Stimulated activated CD4-positive, alpha-beta T cell treated with anti-CD3 and anti-CD28 coated beads, Interleukin-2, amount 100 ng/mL, for 48 hours (primary cell): ENCODE data around the gene PLEKHN1.

ENCODE experiments used
- DNase-seq, 2 donors: peaks; one replicate each; pipeline ENCODE4 v3.0.0-alpha.2; 2020

Gene PLEKHN1

GRCh38 chr1:931380-932172 lies 34.7 kb upstream of the PLEKHN1 start:
- no peak for DNase-seq

- no peak for DNase-seq
These were observed 34.1 kb upstream of the PLEKHN1 start for GRCh38 chr1:932173-932510.

GRCh38 chr1:932776-933602 lies 33.3 kb upstream of the PLEKHN1 start:
- DNase-seq, result no peak

GRCh38 chr1:933603-933940 lies 32.7 kb upstream of the PLEKHN1 start:
- no peak for DNase-seq

GRCh38 chr1:934991-935750 lies 31.1 kb upstream of the PLEKHN1 start:
- DNase-seq, result no peak

GRCh38 chr1:935751-936231 lies 30.5 kb upstream of the PLEKHN1 start:
- DNase-seq, result no peak

- DNase-seq, result no peak
These were observed 29.7 kb upstream of the PLEKHN1 start for GRCh38 chr1:936348-937264.

GRCh38 chr1:937521-937920 lies 28.8 kb upstream of the PLEKHN1 start:
- DNase-seq, result no peak

GRCh38 chr1:938088-938683 lies 28.1 kb upstream of the PLEKHN1 start:
- DNase-seq, result no peak

- DNase-seq, result no peak
These were observed 27.4 kb upstream of the PLEKHN1 start for GRCh38 chr1:938711-939489.

GRCh38 chr1:939511-940106 lies 26.7 kb upstream of the PLEKHN1 start:
- no peak for DNase-seq

- no peak for DNase-seq
These were observed 25.9 kb upstream of the PLEKHN1 start for GRCh38 chr1:940107-941014.

- no peak for DNase-seq
These were observed 25.2 kb upstream of the PLEKHN1 start for GRCh38 chr1:941015-941587.

GRCh38 chr1:941588-942383 lies 24.5 kb upstream of the PLEKHN1 start:
- no peak for DNase-seq

GRCh38 chr1:942411-942821 lies 23.9 kb upstream of the PLEKHN1 start:
- no peak for DNase-seq

- no peak for DNase-seq
These were observed 23.3 kb upstream of the PLEKHN1 start for GRCh38 chr1:942864-943533.

- DNase-seq, result no peak
These were observed 22.5 kb upstream of the PLEKHN1 start for GRCh38 chr1:943545-944340.
